IMR-90 (cell line): ENCODE measurements around the gene IL24. TPM values are rescaled to one million over a fixed set of nuclear protein-coding genes. Genes with fewer than 3 reads are reported as not detected.

Source experiments
- ATAC-seq: fragments of 200-7000 bp; cut with Tn5 transposase; 2 replicates; pipeline ENCODE4 v1.9.1; 2020; ENCODE audit warnings: low read depth, mild to moderate bottlenecking, moderate library complexity
- BruUV-seq: library from RNA; stranded (reverse); fragments of 400-500 nt; replicated peaks from 2 replicates; lab custom pipeline; 2021; lab: Mats Ljungman, UMichigan
- CTCF ChIA-PET: fragments of 300-600 bp; formaldehyde crosslinking; extraction: SDS; loops from one replicate; lab custom pipeline; 2021; ENCODE audit warnings: antibody characterized with exemption; lab: Yijun Ruan, JAX
- POLR2A ChIA-PET: fragments of 300-600 bp; sonication (Branson Sonifier 250); formaldehyde crosslinking; loops from one replicate; lab custom pipeline; 2022; ENCODE audit warnings: antibody characterized with exemption; ENCODE audit not compliant: unreplicated experiment; lab: Charles Lee
- DNase-seq: peaks from one replicate; pipeline ENCODE4 v3.0.0; 2013
- H2AFZ ChIP-seq: replicated peaks from 2 replicates; pipeline ENCODE3; 2013; ENCODE audit warnings: low read length, mild to moderate bottlenecking; ENCODE audit not compliant: poor library complexity
- H2AK5ac ChIP-seq: 2 replicates; pipeline ENCODE4 v1.6.1; 2013; ENCODE audit warnings: low read depth, low read length, inconsistent platforms
- H2AK9ac ChIP-seq: replicated peaks from 2 replicates; pipeline ENCODE3; 2013; ENCODE audit warnings: mild to moderate bottlenecking, low read depth, low read length, moderate library complexity; ENCODE audit not compliant: poor library complexity
- H2BK120ac ChIP-seq: 2 replicates; pipeline ENCODE4 v1.6.1; 2013; ENCODE audit warnings: low read depth, low read length, inconsistent platforms
- H2BK15ac ChIP-seq: 3 replicates; pipeline ENCODE4 v1.6.1; 2013; ENCODE audit warnings: low read depth, low read length, inconsistent platforms
- H2BK20ac ChIP-seq: 2 replicates; pipeline ENCODE4 v1.6.1; 2013; ENCODE audit warnings: low read depth, mild to moderate bottlenecking, inconsistent platforms, low read length, moderate library complexity
- H2BK5ac ChIP-seq: 2 replicates; pipeline ENCODE4 v1.6.1; 2013; ENCODE audit warnings: mild to moderate bottlenecking, low read depth, low read length, inconsistent platforms; ENCODE audit not compliant: poor library complexity, severe bottlenecking
- H3K14ac ChIP-seq: replicated peaks from 2 replicates; pipeline ENCODE4 v1.6.1; 2013; ENCODE audit warnings: low read depth, low read length, inconsistent platforms
- H3K18ac ChIP-seq: 2 replicates; pipeline ENCODE4 v1.6.1; 2013; ENCODE audit warnings: low read depth, low read length, control low read depth
- H3K23ac ChIP-seq: 2 replicates; pipeline ENCODE4 v1.6.1; 2013; ENCODE audit warnings: low read depth, low read length, inconsistent platforms
- H3K27ac ChIP-seq: 2 replicates; pipeline ENCODE4 v1.5.1; 2013; ENCODE audit warnings: mild to moderate bottlenecking, control low read depth, low read length; ENCODE audit not compliant: insufficient read depth
- H3K27me3 ChIP-seq: 2 replicates; pipeline ENCODE4 v1.6.1; 2013; ENCODE audit warnings: low read length; ENCODE audit not compliant: control insufficient read depth, insufficient read depth
- H3K36me3 ChIP-seq: 2 replicates; pipeline ENCODE4 v1.6.1; 2013; ENCODE audit warnings: low read length, mixed read lengths; ENCODE audit not compliant: control insufficient read depth, insufficient read depth
- H3K4ac ChIP-seq: 2 replicates; pipeline ENCODE4 v1.6.1; 2013; ENCODE audit warnings: low read depth, low read length, inconsistent platforms
- H3K4me1 ChIP-seq: 2 replicates; pipeline ENCODE4 v1.6.1; 2013; ENCODE audit warnings: low read length, mixed read lengths; ENCODE audit not compliant: control insufficient read depth, insufficient read depth
- H3K4me2 ChIP-seq: 2 replicates; pipeline ENCODE4 v1.6.1; 2013; ENCODE audit warnings: low read depth, mild to moderate bottlenecking, control low read depth, low read length, moderate library complexity
- H3K4me3 ChIP-seq: 2 replicates; pipeline ENCODE4 v1.5.1; 2013; ENCODE audit warnings: low read depth, mild to moderate bottlenecking, control low read depth, low read length, moderate library complexity; ENCODE audit not compliant: insufficient read depth
- H3K56ac ChIP-seq: 2 replicates; pipeline ENCODE4 v1.6.1; 2013; ENCODE audit warnings: low read length, inconsistent platforms; ENCODE audit not compliant: insufficient read depth; ENCODE audit errors: extremely low read depth
- H3K79me1 ChIP-seq, 2 experiments: 2 replicates each; pipeline ENCODE4 v1.6.1; 2013; ENCODE audit warnings: low read length in 2 of 2, inconsistent platforms in 1 of 2, low read depth in 1 of 2
- H3K9ac ChIP-seq: 2 replicates; pipeline ENCODE4 v1.6.1; 2013; ENCODE audit warnings: low read depth, low read length, control low read depth
- H3K9me1 ChIP-seq: 2 replicates; pipeline ENCODE4 v1.6.1; 2013; ENCODE audit warnings: low read length, inconsistent platforms; ENCODE audit not compliant: insufficient read depth
- H3K9me3 ChIP-seq: 2 replicates; pipeline ENCODE4 v1.6.1; 2013; ENCODE audit warnings: low read length; ENCODE audit not compliant: control insufficient read depth, insufficient read depth
- H4K20me1 ChIP-seq: 2 replicates; pipeline ENCODE4 v1.6.1; 2013; ENCODE audit warnings: low read length, inconsistent platforms; ENCODE audit not compliant: insufficient read depth
- H4K5ac ChIP-seq: 2 replicates; pipeline ENCODE4 v1.6.1; 2013; ENCODE audit warnings: mild to moderate bottlenecking, low read depth, low read length, control low read depth
- H4K8ac ChIP-seq, 2 experiments: 2 replicates each; pipeline ENCODE4 v1.6.1; 2013; ENCODE audit warnings: low read depth in 2 of 2, low read length in 2 of 2, control low read depth in 1 of 2, inconsistent platforms in 1 of 2
- H4K91ac ChIP-seq: 2 replicates; pipeline ENCODE4 v1.6.1; 2013; ENCODE audit warnings: low read depth, low read length, inconsistent platforms; ENCODE audit not compliant: insufficient read depth
- BHLHE40 ChIP-seq: fragments of 150-350 bp; IDR thresholded peaks from 2 replicates; pipeline ENCODE4 v1.6.1; 2016; ENCODE audit warnings: mild to moderate bottlenecking, low read depth, low read length
- FOS ChIP-seq: fragments of 150-350 bp; IDR thresholded peaks from 2 replicates; pipeline ENCODE4 v1.6.1; 2016; ENCODE audit warnings: low read depth, low read length
- MAFK ChIP-seq: IDR thresholded peaks from 2 replicates; pipeline ENCODE4 v1.6.1; 2012; ENCODE audit warnings: low read depth, low read length, improper control_type of control experiment
- MAZ ChIP-seq: IDR thresholded peaks from 2 replicates; pipeline ENCODE4 v1.6.1; 2012; ENCODE audit warnings: low read depth, mild to moderate bottlenecking, low read length, improper control_type of control experiment, moderate library complexity, borderline replicate concordance
- RAD21 ChIP-seq: IDR thresholded peaks from 2 replicates; pipeline ENCODE4 v1.6.1; 2012; ENCODE audit warnings: low read length, improper control_type of control experiment
- RFX5 ChIP-seq: IDR thresholded peaks from 2 replicates; pipeline ENCODE4 v1.8.0; 2012; ENCODE audit warnings: low read depth, mild to moderate bottlenecking, low read length, moderate library complexity
- WGBS, 2 experiments: methylation state at CpG; one replicate each; pipeline versions ENCODE4 v1.1.5 to v1.1.7; 2013; ENCODE audit warnings: missing lambda C conversion rate in 2 of 2; ENCODE audit not compliant: insufficient read length in 1 of 2; ENCODE audit errors: extremely low coverage in 2 of 2; 5-methylcytosine and 5-hydroxymethylcytosine counted together
- dilution Hi-C: fragments of 300-500 bp; cut with HindIII; formaldehyde crosslinking; loops from one replicate; pipeline ENCODE4 v1.14.3; 2018; ENCODE audit warnings: low sequenced_read_pairs; ENCODE audit not compliant: unreplicated experiment
- in situ Hi-C: fragments of 300-500 bp; cut with MboI; formaldehyde crosslinking; loops from 3 replicates; pipeline ENCODE4 v1.14.3; 2019; ENCODE audit warnings: low sequenced_read_pairs, inconsistent platforms, mixed read lengths
- intact Hi-C: fragments of 100-400 bp; cut with micrococcal nuclease; formaldehyde crosslinking; loops from 2 replicates; pipeline ENCODE4 v1.10.0; 2022
- polyA plus RNA-seq, 3 experiments: library from polyadenylated mRNA; depleted of rRNA; stranded (reverse); fragments of >200 nt; gene quantifications; 2 replicates each; pipeline ENCODE4 v1.2.3, GENCODE V29; 2012; ENCODE audit warnings: low replicate concordance in 1 of 3
- total RNA-seq: library from RNA; depleted of rRNA; stranded (reverse); fragments of >200 nt; gene quantifications from 2 replicates; pipeline ENCODE4 v1.2.3, GENCODE V29; 2012
- TF ChIP-seq, protein P1 (sequence below): fragments of 150-350 bp; IDR thresholded peaks from 2 replicates; pipeline ENCODE4 v1.6.1; 2016; ENCODE audit warnings: low read depth, mild to moderate bottlenecking, low read length, moderate library complexity, borderline replicate concordance

The IL24 gene
- total and polyA plus RNA-seq, 2 of the 4 experiments (the other 2 are of a cell fraction) = 0.12 to 0.18 TPM

DNA sequence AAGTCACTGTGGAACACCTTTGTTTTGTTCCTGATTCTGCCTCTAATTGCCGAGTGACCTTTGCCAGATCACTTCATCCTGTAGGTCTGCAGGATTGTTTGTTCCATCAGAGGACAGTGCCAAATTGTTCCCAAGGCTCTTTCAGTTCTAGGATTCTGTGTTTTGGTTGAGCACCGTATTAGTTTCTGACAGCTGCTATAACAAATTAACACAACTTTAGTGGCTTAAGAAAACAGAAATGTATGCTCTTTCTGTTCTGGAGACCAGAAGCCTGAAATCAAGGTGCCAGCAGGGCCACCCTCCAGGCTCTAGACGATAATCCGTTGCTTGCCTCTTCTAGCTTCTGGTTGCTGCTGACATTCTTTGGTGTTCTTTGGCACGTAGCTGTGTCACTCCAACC is 52.4 kb downstream of the IL24 start:
- no peak overlapping the region for H4K5ac ChIP-seq
- H2AK9ac ChIP-seq = no peak overlapping the region
- dilution Hi-C loops (no loop called here), in situ Hi-C loops (no loop called here), intact Hi-C loops (no loop called here)
- POLR2A ChIA-PET = no interaction called here
- no peak overlapping the region for H2BK15ac ChIP-seq
- H2BK120ac ChIP-seq = no peak overlapping the region
- no peaks in the 10 kb centered on the region for H3K36me3 ChIP-seq
- H3K4me2 ChIP-seq = no peak overlapping the region
- no peak overlapping the region for H4K91ac ChIP-seq
- peaks cover 3% of the 10 kb centered on the region for H3K9me3 ChIP-seq
- CTCF ChIA-PET = no interaction called here
- H2AFZ ChIP-seq = no peak overlapping the region
- H3K4me1 ChIP-seq = no peaks in the 10 kb centered on the region
- H2BK5ac ChIP-seq = no peak overlapping the region
- no peaks in the 10 kb centered on the region for H3K79me1 ChIP-seq
- BruUV-seq = no TSS peak
- H2AK5ac ChIP-seq = no peak overlapping the region
- 80% methylated on average over 1 of the region's 5 CpGs; no CpG with 5 or more reads in 1 of the 2 experiments for WGBS, 2 experiments
- no peak overlapping the region for H3K9ac ChIP-seq
- no peak overlapping the region for H3K18ac ChIP-seq
- no peak overlapping the region for H4K8ac ChIP-seq
- no peak overlapping the region for H3K4ac ChIP-seq
- no peak for TF ChIP-seq FOS
- TF ChIP-seq MAFK = no peak
- TF ChIP-seq RFX5 = no peak
- TF ChIP-seq BHLHE40 = no peak
- no peak for TF ChIP-seq RAD21
- no peak for TF ChIP-seq MAZ
- TF ChIP-seq, protein P1, sequence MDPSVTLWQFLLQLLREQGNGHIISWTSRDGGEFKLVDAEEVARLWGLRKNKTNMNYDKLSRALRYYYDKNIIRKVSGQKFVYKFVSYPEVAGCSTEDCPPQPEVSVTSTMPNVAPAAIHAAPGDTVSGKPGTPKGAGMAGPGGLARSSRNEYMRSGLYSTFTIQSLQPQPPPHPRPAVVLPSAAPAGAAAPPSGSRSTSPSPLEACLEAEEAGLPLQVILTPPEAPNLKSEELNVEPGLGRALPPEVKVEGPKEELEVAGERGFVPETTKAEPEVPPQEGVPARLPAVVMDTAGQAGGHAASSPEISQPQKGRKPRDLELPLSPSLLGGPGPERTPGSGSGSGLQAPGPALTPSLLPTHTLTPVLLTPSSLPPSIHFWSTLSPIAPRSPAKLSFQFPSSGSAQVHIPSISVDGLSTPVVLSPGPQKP = no peak
- H3K14ac ChIP-seq = no peak overlapping the region
- H3K4me3 ChIP-seq = no peak overlapping the region
- no peak overlapping the region for H3K56ac ChIP-seq
- H3K27me3 ChIP-seq = peaks cover 49% of the 10 kb centered on the region
- no peak overlapping the region for H3K23ac ChIP-seq
- ATAC-seq = no peak
- H2BK20ac ChIP-seq = no peak overlapping the region
- H4K20me1 ChIP-seq = no peaks in the 10 kb centered on the region
- no peaks in the 10 kb centered on the region for H3K9me1 ChIP-seq
- no peak for DNase-seq
- no peak overlapping the region for H3K27ac ChIP-seq
